NCI-H345 treated with DMSO at 0.1 percent for 48 hours (cell line): ENCODE data around the gene ATP2A2.

Source experiments
- DNase-seq: peaks from one replicate; lab custom pipeline; 2025; ENCODE audit not compliant: unreplicated experiment; lab: John Stamatoyannopoulos, UW

Gene ATP2A2

GRCh38 chr12:110258466-110258865, 22.6 kb upstream of the ATP2A2 start:
- no peak for DNase-seq

- DNase-seq: no peak
These were observed 18.3 kb upstream of the ATP2A2 start for GRCh38 chr12:110262442-110263388.

- no peak for DNase-seq
These were observed 14.6 kb upstream of the ATP2A2 start for GRCh38 chr12:110266381-110266960.

- DNase-seq: peak; percentile 65
These were observed 13.9 kb upstream of the ATP2A2 start for GRCh38 chr12:110266980-110267620.

GRCh38 chr12:110269622-110270124, 11.4 kb upstream of the ATP2A2 start:
- no peak for DNase-seq

- peak; percentile 97 for DNase-seq
These were observed 10.7 kb upstream of the ATP2A2 start for GRCh38 chr12:110270125-110270962.

GRCh38 chr12:110271015-110271414, 10.0 kb upstream of the ATP2A2 start:
- no peak for DNase-seq

GRCh38 chr12:110277530-110278254, 3.4 kb upstream of the ATP2A2 start:
- DNase-seq: no peak

GRCh38 chr12:110278255-110278536, 2.9 kb upstream of the ATP2A2 start:
- no peak for DNase-seq

GRCh38 chr12:110279566-110280375, 1.3 kb upstream of the ATP2A2 start:
- peak; percentile 40 for DNase-seq

- peak; percentile 51 for DNase-seq
These were observed 662 bp upstream of the ATP2A2 start for GRCh38 chr12:110280392-110280778.

- no peak for DNase-seq
These were observed 677 bp downstream of the ATP2A2 start for GRCh38 chr12:110281549-110282299.

GRCh38 chr12:110282300-110282860, 1.3 kb downstream of the ATP2A2 start:
- DNase-seq: no peak

- DNase-seq: no peak
These were observed 2.1 kb downstream of the ATP2A2 start for GRCh38 chr12:110282956-110283817.

GRCh38 chr12:110284597-110284996, 3.5 kb downstream of the ATP2A2 start:
- DNase-seq: no peak

GRCh38 chr12:110286623-110287022, 5.6 kb downstream of the ATP2A2 start:
- DNase-seq: no peak

GRCh38 chr12:110287986-110288385, 6.9 kb downstream of the ATP2A2 start:
- DNase-seq: no peak
